Glomerular visceral epithelial cell (primary cell): ENCODE results near the gene RGS3.
A peak's percentile ranks its signal among the peaks of the same experiment; 100 is the strongest.

Source experiments
- DNase-seq: peaks from one replicate; pipeline ENCODE4 v3.0.0-alpha.2; 2016; ENCODE audit errors: extremely low spot score

Gene RGS3

DNA sequence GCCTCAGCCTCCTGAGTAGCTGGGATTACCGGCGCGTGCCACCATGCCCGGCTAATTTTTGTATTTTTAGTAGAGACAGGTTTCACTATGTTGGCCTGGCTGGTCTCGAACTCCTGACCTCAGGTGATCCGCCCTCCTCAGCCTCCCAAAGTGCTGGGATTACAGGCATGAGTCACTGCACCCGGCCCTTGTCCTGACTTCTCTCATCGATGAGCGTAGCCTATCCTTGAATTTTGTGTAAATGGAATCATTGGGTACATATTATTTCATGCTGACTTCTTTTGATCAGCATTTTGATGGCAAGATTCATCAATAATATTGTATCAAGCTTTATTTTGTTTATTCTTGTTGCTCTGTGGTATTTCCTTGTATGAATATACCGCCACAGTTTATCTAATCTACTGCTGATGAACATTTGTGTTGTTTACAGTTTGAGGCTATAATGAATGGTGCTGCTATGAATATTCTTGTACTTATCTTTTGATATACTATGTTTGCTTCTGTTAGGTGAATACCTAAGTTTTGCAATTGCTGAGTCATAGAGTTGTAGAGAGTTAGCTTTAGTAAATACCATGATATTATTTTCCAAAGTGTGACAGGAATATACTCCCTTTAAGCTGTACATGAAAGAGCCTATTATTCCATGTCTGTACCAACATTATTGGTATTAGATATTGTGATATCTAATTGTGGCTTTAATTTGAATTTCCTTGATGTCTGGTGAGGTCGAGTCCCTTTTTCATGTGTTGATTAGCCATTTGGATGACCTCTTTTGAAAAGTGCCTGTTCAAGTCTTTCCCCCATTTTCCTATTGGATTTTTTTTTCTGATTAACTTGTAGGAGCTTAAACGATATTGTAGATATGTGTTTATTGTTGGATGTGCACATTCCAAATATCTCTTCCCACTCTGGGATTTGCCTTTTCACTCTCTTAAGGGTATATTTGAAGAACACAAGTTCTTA lies 107.5 kb downstream of the RGS3 start:
- DNase-seq, result no peak

DNA sequence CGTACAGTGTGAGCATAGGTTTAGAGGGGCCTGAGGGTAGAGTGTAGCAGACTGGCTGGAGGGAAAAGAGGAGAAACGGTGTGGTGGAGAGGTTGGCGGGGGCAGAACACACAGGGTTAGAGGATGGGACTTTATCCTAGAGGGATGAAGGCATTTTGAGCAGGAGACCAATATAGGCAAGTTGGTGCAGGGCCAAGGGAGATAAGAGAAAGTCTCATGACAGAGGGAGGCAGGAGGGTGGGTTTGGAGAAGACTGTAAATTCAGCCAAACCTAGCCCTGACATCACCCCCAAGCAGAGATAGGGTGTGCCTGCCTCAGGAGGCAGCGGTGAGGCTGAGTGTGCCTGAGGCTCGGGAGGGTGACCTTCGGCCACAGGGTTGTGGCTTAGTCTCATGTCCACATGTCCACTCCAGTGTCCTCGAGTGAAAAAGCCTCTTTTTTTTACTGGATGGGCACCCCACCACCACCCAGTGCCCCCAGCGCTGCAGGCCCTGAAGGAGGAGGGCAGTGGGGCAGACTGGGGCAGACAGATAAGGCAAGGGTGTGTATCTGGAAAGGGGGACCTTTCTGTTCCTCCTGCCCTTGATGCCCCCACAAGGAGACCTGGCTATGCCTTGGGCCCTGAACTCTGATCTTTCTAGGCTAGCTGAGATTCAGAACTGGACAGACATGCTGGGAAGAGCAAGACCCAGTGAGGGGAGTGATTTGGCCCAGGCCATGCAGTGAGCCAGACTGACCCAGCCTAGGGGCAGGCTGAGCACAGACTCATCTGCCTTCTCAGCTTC lies 108.7 kb downstream of the RGS3 start:
- DNase-seq, result no peak

DNA sequence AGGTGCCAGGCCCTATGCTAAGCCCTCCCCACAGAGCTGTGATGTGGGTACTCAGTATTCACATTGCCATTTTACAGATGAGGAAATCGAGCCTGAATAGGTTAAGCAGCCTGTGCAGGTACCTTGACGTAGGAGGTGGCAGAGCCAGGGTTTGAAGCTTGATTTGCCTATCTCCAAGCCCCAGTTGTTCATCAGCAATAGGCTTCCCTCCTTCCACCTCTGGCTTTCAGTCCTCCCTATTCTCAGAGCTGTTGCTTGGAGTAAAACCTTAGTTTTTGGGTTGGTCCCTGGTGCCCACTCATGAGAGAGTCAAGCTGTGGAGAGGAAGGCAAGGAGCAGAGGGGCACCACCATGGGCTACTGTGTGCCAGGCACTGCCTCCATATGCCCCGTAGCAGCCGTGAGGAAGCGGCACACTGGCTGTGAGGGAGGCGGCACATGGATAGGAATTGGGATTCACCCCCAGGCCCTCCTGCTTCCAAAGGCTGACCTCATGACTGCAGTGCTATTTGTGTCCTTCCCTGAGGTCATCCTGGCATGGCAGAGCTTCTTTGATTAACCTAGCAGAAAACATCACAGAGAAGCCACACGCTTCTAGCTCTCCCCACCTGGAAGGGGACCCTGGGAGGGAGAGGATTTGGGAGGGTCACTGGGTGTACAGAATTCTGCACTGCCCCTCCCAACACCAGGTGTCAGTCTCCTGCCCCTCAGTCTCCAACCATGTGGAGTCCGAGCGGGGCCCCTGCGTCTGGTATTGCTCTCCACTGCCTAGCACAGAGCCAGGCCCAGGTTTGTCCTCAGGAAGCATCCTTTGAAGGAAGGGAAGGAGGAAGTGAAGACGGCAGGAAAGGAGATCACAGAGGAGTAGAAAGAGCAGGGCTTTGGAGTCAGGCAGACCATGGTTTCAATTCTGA lies 109.8 kb downstream of the RGS3 start:
- no peak for DNase-seq

DNA sequence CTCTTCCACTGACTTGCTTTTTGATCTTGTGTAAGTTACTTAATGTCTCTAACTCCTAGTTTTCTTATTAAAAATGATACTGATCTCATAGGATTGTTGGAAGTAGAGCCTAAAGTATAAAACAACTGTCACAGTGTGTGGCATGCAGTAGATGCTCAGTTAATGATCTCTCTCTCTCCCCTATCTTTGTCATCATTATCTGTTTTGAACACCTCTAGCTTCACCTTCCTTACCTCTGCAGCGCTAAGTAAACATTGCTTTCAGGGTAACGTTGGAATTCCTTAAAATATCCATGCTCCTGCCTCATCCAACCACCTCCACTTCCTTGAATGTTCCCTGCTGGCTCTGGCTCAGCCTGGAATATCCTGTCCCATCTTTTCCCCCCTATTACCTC lies 110.4 kb downstream of the RGS3 start:
- DNase-seq, result no peak

DNA sequence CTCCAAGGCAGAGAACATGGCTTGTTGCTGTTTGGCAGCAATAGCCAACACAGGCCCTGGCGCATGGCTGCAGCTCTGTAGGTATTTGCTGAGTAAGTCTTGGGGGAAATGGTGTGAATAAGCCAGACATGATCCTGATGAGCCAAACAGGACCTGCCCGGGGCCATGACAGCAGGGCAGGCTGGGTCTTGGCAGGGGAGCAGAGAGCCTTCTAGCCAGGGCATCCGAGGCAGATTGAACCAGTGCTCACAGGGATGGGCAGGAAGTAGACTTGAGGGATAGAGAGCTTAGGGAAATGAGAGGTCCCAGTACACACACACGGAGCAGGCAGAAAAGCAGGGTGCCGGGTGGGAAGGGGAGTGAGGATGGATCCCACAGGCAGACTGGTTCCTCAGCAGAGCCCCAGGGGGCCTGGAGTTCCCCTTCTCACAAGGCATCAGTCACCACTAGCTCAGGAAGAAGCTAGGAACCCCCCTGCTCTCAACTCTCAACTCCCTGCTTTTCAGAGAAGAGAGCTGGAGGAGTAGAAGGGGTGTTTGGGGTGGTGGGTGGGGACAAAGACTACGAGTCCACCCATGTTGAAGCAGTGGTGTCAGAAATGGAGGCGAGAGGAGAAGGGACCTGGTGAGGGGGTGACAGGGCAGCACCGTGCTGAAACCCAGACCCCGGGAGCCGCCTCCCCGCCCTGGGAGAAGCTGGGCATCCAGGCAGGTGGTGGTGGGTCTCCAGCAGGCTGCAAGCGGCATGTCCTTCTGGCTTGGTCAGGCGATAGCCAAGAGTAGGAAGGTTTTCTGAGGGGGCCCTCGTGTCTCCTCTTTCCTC lies 111.1 kb downstream of the RGS3 start:
- peak; percentile 28 for DNase-seq

DNA sequence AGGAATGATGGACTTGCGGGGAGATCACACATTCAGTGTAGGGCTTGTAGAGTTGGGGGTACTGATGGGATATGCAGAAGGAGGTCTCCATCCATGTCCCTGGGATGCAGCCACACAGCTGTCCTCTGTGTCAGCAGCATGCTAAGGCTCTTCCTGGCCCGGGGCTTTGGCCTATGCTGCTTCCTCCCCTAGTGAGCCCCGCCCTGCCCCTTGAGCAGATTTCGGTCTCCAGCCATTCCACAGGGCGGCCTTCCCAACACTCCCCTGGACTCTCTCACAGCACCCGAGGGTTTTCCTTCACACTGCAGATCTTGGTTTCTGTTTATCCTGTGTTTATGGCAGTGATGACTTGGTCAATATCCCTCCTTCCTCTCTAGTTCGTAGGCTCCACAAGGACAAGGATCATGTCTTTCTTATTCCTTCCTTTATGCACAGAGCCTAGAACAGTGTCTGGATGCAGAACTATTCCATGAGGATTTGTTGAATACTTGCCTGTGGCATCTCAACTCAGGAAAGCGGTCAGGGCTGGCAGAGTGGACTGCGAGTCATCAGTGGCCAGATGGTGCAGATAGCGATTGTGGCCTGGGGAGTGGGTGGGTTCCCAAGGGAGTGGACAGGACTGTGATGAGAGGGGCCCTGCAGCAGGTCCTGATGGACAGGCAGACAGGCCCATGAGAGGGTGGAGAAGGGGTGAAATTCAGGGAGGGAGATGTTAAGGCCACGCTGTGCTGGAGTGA lies 114.2 kb downstream of the RGS3 start:
- DNase-seq, result peak; percentile 85

DNA sequence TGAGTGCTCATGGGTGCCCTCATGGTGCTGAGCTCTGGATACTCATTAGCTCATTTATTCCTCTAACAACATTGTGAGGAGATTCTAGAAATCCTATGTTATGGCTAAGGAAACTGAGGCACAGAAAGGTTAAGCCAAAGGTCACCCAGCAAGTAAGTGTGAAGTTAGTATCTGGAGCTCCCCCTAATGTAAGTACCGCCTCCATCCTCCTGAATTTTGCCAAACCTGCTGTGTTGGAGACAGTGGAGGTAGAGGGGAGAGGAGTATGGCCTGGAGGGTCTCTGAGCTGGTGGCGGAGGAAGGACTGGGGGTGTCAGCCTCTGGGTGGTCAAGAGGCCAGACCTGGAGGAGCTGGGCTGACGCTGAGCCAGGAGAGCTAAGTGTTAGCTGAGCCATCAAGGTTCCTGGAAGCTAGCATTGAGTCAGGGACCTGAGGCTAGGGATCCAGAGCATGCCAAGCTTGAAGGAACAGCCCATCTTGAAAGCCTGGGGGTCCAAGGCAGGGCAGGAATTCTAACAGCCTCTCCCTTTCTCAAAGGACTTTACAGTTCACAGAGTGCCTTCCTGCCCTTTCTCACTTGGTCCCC lies 114.8 kb downstream of the RGS3 start:
- DNase-seq, result no peak

DNA sequence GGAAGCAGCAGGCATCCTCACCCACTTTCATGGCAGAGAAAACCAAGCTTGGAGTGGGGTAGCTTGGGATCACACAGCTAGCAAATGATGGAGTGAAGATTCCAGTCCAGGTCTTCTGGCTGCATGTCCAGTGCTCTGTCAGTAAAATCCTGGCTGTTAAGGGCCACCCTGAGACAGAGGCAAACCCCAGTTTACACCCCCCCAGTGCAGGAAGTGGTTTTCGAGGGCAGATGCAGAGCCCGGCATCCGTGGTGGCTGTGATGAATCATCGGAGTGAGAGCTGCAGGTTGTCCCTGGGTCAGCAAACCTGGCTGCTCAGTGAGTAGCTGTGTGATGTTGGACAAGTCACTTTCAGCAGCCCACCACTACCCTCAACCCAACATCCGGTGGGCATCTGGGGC lies 115.4 kb downstream of the RGS3 start:
- DNase-seq, result peak; percentile 99

DNA sequence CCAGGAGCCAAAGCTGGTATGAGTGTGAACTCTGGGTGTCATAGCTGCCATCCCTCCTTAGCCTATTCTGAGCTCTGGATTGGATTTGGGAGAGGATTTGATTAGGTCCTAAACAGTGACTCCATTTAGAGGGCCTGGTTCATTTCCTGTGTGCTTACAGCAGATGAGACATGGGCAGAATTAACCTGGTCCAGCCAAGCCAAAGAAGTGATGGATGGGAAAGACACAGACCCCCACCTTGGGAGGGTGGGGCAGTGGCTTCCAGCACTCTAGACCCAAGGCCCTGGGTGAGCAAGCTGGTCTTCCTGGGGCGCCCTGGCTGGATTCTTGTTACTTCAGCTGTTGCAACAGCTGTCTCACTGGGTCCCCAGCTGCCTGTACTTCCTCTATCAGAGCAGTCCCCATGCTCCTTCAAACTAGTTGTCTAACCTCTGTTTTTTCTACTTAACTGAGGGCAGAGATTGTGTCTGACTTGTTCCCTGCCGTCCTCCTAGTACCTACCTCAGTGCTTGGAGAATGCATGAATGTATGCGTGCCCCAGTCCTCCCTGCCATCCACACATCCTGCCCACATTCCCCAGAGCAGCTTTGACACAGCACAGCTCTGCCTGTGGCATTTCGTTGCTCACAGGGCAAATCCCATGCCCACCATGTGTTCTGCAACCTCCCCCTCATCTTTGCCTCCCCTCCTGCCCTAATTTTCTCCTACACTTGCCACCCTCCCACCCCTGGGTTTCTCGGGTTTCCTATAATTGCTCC lies 115.9 kb downstream of the RGS3 start:
- no peak for DNase-seq

DNA sequence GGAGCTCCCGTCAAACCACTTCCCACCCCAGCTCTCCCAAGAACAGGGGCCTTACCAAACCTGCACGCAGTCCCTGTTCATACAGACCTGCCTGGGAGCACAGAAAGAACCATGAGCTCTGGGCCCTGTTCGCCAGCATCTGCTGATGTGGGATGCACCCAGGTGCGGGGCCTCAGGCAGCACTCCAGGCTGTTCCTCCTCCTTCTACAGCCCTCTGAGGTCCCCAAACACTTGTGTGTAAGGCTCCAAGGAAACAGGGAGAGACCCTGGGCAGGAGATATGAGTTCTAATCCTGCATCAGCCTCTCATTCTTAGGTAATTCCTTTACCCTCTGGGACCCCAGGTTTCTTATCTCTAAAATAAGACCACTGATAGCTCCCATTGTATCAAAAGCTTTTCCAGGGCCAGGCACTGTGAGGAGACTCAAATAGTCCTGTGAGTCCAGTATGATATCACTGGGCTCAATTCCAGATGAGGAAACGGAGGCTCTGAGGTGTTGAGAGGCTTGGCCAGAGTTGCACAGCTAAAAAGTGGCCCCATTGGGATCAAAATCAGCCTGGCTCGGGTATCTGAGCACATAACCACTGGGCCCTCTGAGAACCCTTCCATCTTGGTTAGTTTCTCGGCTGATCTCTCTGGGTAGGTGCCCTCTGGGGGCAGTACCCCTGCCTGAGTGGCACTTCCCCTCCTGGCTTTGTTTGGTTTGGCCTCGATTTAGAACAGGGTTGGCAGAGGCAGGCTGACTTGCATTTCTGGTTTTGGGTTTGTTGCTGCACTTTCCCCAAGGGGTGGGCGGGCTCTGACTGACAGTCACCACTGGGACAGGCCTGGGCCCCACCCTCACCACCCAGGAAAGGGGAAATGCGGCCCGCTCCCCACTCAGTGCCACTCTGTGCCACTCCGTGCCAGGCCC lies 116.8 kb downstream of the RGS3 start:
- peak; percentile 23 for DNase-seq

DNA sequence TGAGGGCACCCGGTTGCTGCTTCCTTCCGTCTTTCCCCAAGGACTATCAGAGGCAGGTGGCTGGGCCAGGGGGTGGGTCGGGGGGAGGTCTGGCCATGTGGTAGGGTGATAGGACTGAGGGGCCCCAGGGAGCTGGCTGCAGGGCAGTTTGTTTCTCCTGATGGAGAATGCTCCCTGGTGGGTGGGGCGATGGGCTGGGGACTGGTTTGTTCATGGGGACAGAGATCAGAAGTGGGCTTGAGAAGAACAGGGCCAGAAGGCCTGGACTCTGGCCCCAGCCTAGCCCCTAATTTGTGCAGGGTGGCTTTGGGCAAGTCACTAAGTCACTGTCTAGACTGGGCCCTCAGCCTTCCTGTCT lies 117.4 kb downstream of the RGS3 start:
- no peak for DNase-seq

DNA sequence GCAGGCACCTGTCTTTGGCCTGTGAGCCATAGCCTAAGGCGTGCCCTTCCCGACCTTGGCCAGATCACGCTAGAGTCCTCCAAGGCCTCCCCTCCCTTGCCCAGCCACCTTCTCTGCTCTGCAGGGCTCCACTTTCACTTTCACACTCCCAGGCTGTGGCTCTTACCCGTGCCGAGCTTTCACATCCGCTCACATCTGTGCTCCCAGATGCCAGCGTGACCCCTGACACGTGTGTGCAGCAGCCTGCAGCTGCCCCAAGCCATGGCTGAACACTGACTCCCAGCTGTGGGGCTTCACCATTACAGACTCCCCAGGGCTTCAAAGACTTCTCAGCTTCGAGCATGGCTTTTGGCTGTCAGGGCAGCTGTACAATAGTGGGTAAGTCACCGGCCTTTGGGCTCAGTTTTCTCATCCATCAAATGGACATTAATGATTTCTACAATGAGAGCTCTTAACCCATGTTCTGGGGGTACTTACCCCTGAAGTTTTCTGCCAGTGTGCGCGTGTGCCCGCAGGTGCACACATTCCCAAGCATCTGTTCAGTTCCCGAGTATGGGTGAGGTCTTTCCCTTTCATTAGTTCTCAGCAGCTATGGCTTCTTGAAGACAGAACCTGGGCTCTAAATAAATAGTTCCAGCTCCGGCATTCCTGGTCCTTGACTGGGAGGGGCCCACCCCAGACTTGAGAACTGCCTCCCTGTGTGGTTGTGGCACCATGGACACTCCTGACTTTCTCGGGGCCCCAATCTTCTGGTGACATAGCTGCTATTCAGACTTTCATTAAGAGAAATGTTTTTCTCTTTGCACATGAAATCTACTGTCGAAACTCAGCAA lies 118.6 kb downstream of the RGS3 start:
- peak; percentile 76 for DNase-seq

DNA sequence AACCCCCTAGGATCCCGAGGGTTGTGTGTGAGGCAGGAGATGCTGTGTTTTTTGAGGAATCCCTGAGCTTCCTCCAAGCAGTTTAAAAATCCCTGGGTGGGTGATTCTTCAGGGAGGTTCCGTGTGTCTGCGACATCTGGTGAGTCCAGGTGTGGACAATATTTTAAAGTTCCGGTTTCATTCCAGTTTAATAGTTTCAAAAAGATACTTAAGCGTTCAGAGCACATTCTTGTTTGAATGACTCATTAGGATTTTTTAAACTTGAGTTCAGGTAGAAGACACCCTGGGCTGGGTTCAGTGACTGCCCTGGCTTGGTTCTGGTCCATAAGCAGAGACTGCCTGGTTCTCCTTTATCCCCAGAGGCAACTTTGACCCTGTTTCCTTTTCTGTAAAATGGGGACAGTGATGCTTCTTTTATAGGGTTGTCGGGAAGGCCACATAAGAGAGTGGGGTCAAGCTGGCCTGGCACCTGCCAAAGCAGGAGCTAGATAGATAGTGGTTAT lies 119.2 kb downstream of the RGS3 start:
- DNase-seq, result no peak

DNA sequence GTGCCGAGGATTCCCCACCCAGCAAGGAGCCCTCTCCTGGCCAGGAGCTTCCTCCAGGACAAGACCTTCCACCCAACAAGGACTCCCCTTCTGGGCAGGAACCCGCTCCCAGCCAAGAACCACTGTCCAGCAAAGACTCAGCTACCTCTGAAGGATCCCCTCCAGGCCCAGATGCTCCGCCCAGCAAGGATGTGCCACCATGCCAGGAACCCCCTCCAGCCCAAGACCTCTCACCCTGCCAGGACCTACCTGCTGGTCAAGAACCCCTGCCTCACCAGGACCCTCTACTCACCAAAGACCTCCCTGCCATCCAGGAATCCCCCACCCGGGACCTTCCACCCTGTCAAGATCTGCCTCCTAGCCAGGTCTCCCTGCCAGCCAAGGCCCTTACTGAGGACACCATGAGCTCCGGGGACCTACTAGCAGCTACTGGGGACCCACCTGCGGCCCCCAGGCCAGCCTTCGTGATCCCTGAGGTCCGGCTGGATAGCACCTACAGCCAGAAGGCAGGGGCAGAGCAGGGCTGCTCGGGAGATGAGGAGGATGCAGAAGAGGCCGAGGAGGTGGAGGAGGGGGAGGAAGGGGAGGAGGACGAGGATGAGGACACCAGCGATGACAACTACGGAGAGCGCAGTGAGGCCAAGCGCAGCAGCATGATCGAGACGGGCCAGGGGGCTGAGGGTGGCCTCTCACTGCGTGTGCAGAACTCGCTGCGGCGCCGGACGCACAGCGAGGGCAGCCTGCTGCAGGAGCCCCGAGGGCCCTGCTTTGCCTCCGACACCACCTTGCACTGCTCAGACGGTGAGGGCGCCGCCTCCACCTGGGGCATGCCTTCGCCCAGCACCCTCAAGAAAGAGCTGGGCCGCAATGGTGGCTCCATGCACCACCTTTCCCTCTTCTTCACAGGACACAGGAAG lies 120.2 kb downstream of the RGS3 start:
- no peak for DNase-seq

DNA sequence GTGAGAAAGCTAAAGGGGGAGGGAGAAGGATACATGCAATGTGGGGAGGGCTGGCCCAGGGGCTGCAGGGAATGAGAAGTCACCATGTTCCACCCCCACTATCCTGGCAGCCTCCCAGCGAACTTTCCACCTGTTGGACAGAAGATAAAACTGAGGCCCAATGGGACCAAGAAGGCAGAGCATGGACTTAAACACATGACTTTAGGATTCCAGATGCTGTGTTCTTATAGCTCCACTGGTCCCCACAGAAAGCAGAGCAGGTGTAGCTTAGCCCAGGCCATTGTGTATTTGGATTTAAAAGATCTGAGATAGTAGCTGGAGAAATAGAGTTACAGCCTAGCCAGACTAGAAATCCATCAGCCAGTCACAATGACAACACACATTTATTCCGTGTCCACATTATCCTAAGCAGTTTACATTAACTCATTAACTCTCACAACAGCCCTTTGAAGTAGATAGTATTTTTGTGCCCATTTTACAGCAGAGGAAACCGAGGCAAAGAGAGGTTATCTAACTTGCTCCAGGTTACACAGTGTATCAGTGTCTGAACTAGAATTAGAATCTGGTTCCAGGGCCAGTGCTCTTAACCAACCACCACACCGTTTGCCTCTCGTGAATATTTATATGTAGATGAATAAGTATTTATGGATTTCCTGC lies 121.0 kb downstream of the RGS3 start:
- no peak for DNase-seq

DNA sequence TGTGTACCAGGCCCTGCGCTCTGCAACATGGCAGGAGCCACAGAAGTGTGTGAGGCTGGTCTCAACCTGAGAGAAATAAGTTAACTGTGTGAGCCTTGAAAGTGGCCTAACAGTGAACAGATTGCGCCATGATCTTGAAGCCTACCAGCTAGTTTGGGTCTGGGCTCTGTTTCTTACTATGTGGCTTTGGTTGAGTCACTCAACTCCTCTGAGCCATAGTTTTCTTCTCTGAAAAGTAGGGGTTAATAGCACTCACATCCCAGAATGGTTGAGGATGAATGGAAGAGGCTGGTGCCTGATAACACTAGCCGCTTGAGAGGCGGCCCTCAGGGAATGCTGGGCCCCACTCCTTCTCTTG lies 121.5 kb downstream of the RGS3 start:
- no peak for DNase-seq
